GM18951 (cell line): ENCODE measurements around the gene GALR1.
"Not testable (repeated sequence)": the region's sequence is repeated elsewhere in the genome, so short reads cannot be mapped to it uniquely, and the experiment has no call there.

Experiments used
- POLR2A ChIP-seq: IDR thresholded peaks from 4 replicates; pipeline ENCODE4 v1.6.1; 2011; ENCODE audit warnings: mild to moderate bottlenecking; ENCODE audit not compliant: insufficient read length, insufficient read depth; ENCODE audit errors: extremely low read depth
- in situ Hi-C: fragments of 300-500 bp; cut with MboI; formaldehyde crosslinking; loops from one replicate; pipeline ENCODE4 v1.12.0; 2022; ENCODE audit warnings: low sequenced_read_pairs, mixed read lengths, inconsistent platforms; ENCODE audit not compliant: unreplicated experiment

The GALR1 gene

GRCh38 chr18:77223221-77223639 lies 26.4 kb upstream of the GALR1 start:
- in situ Hi-C loops: no loop called here
- TF ChIP-seq POLR2A: no peak

GRCh38 chr18:77223653-77224052 lies 26.0 kb upstream of the GALR1 start:
- no peak for TF ChIP-seq POLR2A
- in situ Hi-C loops: no loop called here

- TF ChIP-seq POLR2A: no peak
- in situ Hi-C loops: no loop called here
Measured at GRCh38 chr18:77230645-77231044, 19.0 kb upstream of the GALR1 start.

- in situ Hi-C loops: no loop called here
- TF ChIP-seq POLR2A: no peak
Measured at GRCh38 chr18:77234504-77235365, 14.9 kb upstream of the GALR1 start.

GRCh38 chr18:77239285-77239684 lies 10.4 kb upstream of the GALR1 start:
- in situ Hi-C loops: not testable (repeated sequence)

- in situ Hi-C loops: no loop called here
- no peak for TF ChIP-seq POLR2A
Measured at GRCh38 chr18:77248873-77249568, 627 bp upstream of the GALR1 start.

- no peak for TF ChIP-seq POLR2A
- in situ Hi-C loops: no loop called here
Measured at GRCh38 chr18:77250501-77250925, 865 bp downstream of the GALR1 start.

- no peak for TF ChIP-seq POLR2A
- in situ Hi-C loops: no loop called here
Measured at GRCh38 chr18:77250926-77251729, 1.5 kb downstream of the GALR1 start.

GRCh38 chr18:77251730-77252050 lies 2.0 kb downstream of the GALR1 start:
- in situ Hi-C loops: no loop called here
- TF ChIP-seq POLR2A: no peak

- in situ Hi-C loops: no loop called here
- no peak for TF ChIP-seq POLR2A
Measured at GRCh38 chr18:77254711-77255405, 5.2 kb downstream of the GALR1 start.

- no peak for TF ChIP-seq POLR2A
- in situ Hi-C loops: no loop called here
Measured at GRCh38 chr18:77255426-77256105, 5.9 kb downstream of the GALR1 start.

GRCh38 chr18:77262643-77263465 lies 13.2 kb downstream of the GALR1 start:
- TF ChIP-seq POLR2A: no peak
- in situ Hi-C loops: no loop called here
